HG02981 (cell line): ENCODE data around the gene TNFAIP1.
"Not testable (repeated sequence)": the region's sequence is repeated elsewhere in the genome, so short reads cannot be mapped to it uniquely, and the experiment has no call there.

Experiments
- ATAC-seq: cut with Tn5 transposase; IDR thresholded peaks from one replicate; pipeline ENCODE4 v1.9.1; 2021; ENCODE audit warnings: mild to moderate bottlenecking, moderate library complexity; ENCODE audit not compliant: unreplicated experiment

TNFAIP1 gene

DNA sequence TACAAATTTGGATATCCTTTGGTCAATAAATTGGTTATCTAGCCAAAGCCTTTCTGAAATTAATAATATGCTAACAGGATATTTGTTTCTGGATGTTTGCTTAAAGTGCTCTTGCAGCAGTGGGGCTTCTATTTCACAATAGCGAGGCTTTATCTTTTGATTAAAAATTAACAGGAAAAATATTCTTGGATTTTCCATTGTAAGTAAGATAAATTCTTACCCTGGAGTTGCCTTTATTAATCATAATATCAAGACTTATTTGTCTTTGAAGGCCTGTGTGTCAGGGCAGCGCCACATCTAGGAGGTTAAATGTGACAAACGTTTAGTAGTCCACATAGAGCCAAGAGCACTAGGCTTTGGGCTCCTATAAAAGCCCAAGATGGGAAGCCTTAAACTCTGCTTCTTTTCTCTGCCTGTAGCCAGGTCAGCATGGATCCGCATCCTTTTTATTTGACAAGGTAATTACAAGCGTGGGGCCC, 11.3 kb upstream of the TNFAIP1 start:
- ATAC-seq, result no peak

DNA sequence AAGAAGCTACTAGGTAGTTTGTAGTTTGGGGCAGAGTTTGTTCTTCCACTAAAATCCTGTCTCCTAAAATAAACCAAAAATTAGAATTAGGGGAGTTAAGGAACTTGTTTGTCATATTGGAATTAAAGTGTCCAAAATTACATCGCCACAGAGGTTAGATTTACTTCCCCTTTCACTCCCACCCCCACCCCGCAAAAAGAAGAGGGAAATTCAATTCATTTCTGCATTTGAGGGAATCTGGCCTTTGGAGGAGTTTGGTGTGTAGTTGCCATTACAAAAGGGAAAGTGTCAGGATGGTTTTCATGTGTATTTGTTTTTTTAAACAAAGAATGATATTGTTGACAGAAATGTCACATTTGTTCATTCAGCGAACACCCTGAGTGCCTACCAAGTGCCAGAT, 10.8 kb upstream of the TNFAIP1 start:
- no peak for ATAC-seq

DNA sequence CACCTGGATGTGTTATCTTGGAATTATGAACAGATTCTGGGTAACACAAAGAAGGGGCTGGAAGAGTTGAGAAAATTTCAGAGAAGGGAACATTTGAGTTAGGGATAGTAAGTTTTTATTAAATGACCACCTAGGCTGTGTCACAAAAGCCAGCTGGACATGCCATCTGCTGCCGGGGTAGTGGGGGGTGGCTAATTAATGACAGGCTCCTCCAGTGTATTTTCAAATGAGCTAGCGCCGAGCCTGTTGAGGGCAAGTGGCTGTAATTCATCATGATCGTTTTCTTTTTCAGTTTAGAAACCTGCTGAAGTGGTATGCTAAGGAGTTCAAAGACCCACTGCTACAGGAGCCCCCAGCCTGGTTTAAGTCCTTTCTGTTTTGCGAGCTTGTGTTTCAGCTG, 10.3 kb upstream of the TNFAIP1 start:
- no peak for ATAC-seq

- ATAC-seq, result no peak
Measured at GRCh38 chr17:28326114-28326513, 9.4 kb upstream of the TNFAIP1 start.

DNA sequence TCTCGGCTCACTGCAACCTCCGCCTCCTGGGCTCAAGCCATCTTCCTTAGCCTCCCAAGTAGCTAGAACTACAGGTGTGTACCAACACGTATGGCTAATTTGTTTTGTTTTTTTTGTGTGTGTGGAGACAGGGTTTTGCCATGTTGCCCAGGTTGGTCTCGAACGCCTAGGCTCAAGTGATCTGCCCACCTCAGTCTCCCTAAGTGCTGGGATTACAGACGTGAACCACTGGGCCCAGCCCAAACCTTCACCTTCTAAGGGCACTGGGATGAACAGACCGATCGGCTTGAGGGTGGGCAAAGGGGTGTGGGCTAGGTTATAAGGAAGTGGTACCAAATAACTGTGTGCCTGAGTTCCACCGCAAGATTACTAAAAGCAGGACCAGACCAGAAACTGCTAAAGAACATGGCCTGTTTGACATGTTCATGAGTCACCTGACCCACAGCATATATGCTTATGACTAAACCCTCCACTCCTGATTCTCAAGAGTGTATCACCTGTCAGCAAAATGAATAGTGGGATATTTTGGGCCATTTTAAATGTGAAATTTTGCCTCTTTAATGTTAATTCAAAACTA, 8.4 kb upstream of the TNFAIP1 start:
- peak; percentile 66 for ATAC-seq

GRCh38 chr17:28327709-28328108, 7.9 kb upstream of the TNFAIP1 start:
- no peak for ATAC-seq

DNA sequence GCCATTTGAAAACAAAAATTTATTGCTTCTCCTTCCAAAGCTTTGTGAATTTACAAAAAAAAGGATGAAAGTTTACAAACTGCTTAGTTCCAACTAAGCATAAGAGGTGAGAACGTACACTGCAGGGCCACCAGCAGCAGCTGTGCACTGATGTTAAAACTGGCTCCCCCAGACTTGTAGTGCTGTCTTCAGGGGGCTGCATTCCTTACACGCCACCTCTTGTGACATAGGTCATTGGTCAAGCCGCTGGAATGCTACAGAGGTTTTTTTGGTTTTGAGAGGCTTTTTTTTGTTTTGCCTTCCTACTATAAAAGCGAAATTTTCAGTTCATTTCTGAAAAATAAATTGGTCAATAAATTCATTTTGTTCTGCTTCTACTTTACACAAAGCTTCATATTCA, 7.2 kb upstream of the TNFAIP1 start:
- ATAC-seq, result no peak

DNA sequence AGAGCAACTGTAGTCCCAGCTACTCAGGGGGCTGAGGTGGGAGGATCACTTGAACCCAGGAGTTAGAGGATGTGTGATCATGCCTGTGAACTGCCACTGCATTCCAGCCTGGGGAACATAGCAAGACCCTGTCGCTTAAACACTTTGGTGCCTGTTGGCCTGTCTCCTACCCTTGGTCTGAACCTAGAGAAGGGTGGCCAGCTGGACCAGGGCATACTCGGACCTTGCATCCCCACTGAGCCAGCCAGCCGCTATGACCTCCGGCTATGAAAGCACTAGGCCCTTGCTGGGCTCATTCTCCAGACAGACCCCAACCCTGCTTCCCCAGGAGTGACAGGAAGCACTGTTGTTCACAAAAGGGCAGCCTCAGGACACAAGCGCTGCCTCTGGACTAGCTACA, 4.9 kb upstream of the TNFAIP1 start:
- ATAC-seq, result no peak

DNA sequence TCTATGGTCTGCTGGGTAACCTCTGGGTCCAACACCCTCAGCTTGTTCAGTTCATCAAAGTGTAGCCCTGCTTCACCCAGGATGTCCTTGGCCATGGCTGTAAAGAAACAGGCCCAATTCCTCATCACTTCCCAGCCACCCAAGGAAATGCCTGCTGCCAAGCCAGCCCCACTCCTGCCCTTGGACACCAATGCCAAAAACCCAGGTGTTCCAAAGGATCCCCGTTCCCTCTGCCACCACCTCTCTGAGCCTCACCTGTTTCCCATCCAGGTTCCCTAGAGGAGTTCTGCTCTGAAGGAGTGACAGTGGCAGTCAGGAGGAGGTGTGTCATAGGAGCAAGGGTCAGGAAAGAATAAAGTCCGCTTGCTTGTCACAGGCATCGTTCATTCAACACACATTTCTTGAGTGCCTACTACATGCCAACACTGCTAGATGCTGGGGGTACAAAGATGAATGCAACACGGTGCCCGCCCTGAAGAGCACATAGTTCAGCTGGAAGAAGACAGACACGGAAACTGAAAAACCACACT, 3.6 kb upstream of the TNFAIP1 start:
- ATAC-seq, result no peak

- ATAC-seq, result no peak
Measured at GRCh38 chr17:28333083-28333746, 2.3 kb upstream of the TNFAIP1 start.

- no peak for ATAC-seq
Measured at GRCh38 chr17:28334171-28334570, 1.4 kb upstream of the TNFAIP1 start.

- no peak for ATAC-seq
Measured at GRCh38 chr17:28334666-28335200, 828 bp upstream of the TNFAIP1 start.

- no peak for ATAC-seq
Measured at GRCh38 chr17:28335959-28336871, 654 bp downstream of the TNFAIP1 start.

- ATAC-seq, result no peak
Measured at GRCh38 chr17:28338056-28338768, 2.7 kb downstream of the TNFAIP1 start.

GRCh38 chr17:28338769-28339212, 3.2 kb downstream of the TNFAIP1 start:
- not testable (repeated sequence) for ATAC-seq

- ATAC-seq, result no peak
Measured at GRCh38 chr17:28339431-28339830, 3.9 kb downstream of the TNFAIP1 start.

DNA sequence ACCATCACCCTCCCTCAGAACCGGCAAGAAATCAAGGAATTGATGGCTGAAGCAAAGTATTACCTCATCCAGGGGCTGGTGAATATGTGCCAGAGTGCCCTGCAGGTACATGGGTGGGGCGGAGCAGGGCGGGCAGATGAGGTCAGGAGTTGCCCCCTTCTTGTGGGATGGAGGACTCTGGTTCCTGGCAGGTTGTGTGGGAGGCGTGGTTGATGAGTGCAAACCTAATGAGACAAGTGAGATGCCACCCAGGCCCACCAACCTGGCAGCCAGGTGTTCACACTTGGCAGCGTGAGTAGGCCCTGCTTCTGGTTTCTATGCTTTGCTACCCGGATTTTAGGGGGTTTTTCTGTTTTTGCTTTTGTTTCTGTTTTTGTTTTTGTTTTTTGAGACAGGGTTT, 4.8 kb downstream of the TNFAIP1 start:
- no peak for ATAC-seq

DNA sequence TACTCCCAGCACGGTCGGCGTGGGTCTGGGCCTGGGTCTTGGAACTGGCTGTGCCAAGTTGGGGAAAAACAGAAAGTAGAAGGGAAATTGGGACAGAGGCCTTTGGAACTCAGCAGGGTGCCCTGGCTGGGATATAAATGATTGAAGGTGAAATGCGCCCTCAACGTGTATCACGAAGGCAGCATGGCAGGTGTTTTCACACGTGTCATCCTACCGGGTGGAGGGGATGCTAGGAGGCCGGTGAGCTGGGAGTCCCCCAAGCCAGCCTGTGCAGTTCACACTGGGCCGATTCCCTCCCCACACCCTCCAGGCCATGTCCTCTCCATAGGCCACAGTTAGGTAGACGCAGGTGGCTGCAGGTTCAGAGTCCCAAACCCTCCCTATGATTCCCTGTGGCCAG, 6.0 kb downstream of the TNFAIP1 start:
- no peak for ATAC-seq

GRCh38 chr17:28342313-28342712, 6.8 kb downstream of the TNFAIP1 start:
- ATAC-seq, result no peak

- ATAC-seq, result no peak
Measured at GRCh38 chr17:28343491-28343932, 8.0 kb downstream of the TNFAIP1 start.
